Osteocyte (in vitro differentiated cells): ENCODE data around the gene CHST13. TPM values are rescaled to one million over a fixed set of nuclear protein-coding genes. Genes with fewer than 3 reads are reported as not detected.

ENCODE experiments used
- DNase-seq: peaks from one replicate; pipeline ENCODE4 v3.0.0; 2021; ENCODE audit warnings: mixed read lengths; ENCODE audit not compliant: unreplicated experiment; ENCODE audit errors: extremely low spot score
- H3K27ac Mint-ChIP-seq: one replicate; pipeline ENCODE4 v1.8.0; 2021; ENCODE audit warnings: mild to moderate bottlenecking, mixed read lengths; ENCODE audit not compliant: unreplicated experiment
- H3K27me3 Mint-ChIP-seq: one replicate; pipeline ENCODE4 v1.8.0; 2021; ENCODE audit warnings: mixed read lengths; ENCODE audit not compliant: unreplicated experiment
- H3K36me3 Mint-ChIP-seq: one replicate; pipeline ENCODE4 v1.8.0; 2021; ENCODE audit warnings: mixed read lengths; ENCODE audit not compliant: unreplicated experiment
- H3K4me1 Mint-ChIP-seq: one replicate; pipeline ENCODE4 v1.8.0; 2021; ENCODE audit warnings: mixed read lengths; ENCODE audit not compliant: unreplicated experiment
- H3K4me3 Mint-ChIP-seq: one replicate; pipeline ENCODE4 v1.8.0; 2021; ENCODE audit warnings: mild to moderate bottlenecking, moderate library complexity, mixed read lengths; ENCODE audit not compliant: unreplicated experiment
- H3K9me3 Mint-ChIP-seq: one replicate; pipeline ENCODE4 v1.8.0; 2021; ENCODE audit warnings: mixed read lengths; ENCODE audit not compliant: unreplicated experiment
- CTCF ChIP-seq: fragments of 200-600 bp; sonication (generic); IDR thresholded peaks from 2 replicates; pipeline ENCODE4 v1.5.0; 2021; ENCODE audit warnings: antibody characterized with exemption, mild to moderate bottlenecking, moderate library complexity
- total RNA-seq: library from RNA; stranded (reverse); gene quantifications from 2 replicates; pipeline ENCODE4 v1.2.1, GENCODE V29; 2021

The CHST13 gene
- total RNA-seq, 1 donor from 2014 or later = not detected

- Mint-ChIP-seq H3K27ac (no peak overlapping the region), H3K9me3 (no peaks in the 10 kb centered on the region), H3K36me3 (no peaks in the 10 kb centered on the region), H3K4me3 (no peak overlapping the region), H3K4me1 (no peaks in the 10 kb centered on the region), H3K27me3 (peaks cover 8% of the 10 kb centered on the region)
- TF ChIP-seq CTCF = no peak
- DNase-seq = no peak
Measured at GRCh38 chr3:126514161-126514560, 9.8 kb upstream of the CHST13 start.

- Mint-ChIP-seq H3K4me1 (no peaks in the 10 kb centered on the region), H3K27me3 (peaks cover 12% of the 10 kb centered on the region), H3K36me3 (no peaks in the 10 kb centered on the region), H3K9me3 (no peaks in the 10 kb centered on the region), H3K27ac (no peak overlapping the region), H3K4me3 (no peak overlapping the region)
- TF ChIP-seq CTCF = no peak
- no peak for DNase-seq
Measured at GRCh38 chr3:126515066-126515706, 8.8 kb upstream of the CHST13 start.

- no peak for DNase-seq
- no peak for TF ChIP-seq CTCF
Measured at GRCh38 chr3:126516152-126516935, 7.6 kb upstream of the CHST13 start.

GRCh38 chr3:126516936-126517290, 7.0 kb upstream of the CHST13 start:
- no peak for DNase-seq
- Mint-ChIP-seq H3K27ac (no peak overlapping the region), H3K4me1 (no peaks in the 10 kb centered on the region), H3K36me3 (no peaks in the 10 kb centered on the region), H3K27me3 (peaks cover 17% of the 10 kb centered on the region), H3K9me3 (no peaks in the 10 kb centered on the region), H3K4me3 (no peak overlapping the region)
- TF ChIP-seq CTCF = no peak

More at GRCh38 chr3:126516152-126516935, 7.6 kb upstream of the CHST13 start:
- H3K9me3 Mint-ChIP-seq = no peaks in the 10 kb centered on the region
- no peaks in the 10 kb centered on the region for H3K4me1 Mint-ChIP-seq
- no peak overlapping the region for H3K27ac Mint-ChIP-seq
- H3K36me3 Mint-ChIP-seq = no peaks in the 10 kb centered on the region
- peaks cover 17% of the 10 kb centered on the region for H3K27me3 Mint-ChIP-seq
- no peak overlapping the region for H3K4me3 Mint-ChIP-seq

GRCh38 chr3:126517291-126517951, 6.5 kb upstream of the CHST13 start, which contains the start of gene UROC1:
Gene UROC1 (minus strand): TSS chr3:126517773. CDS start chr3:126517719, 54 bp downstream.
- Mint-ChIP-seq H3K27me3 (peaks cover 22% of the 10 kb centered on the region), H3K4me1 (no peaks in the 10 kb centered on the region), H3K36me3 (no peaks in the 10 kb centered on the region), H3K4me3 (no peak within 1 kb of the TSS), H3K9me3 (no peaks in the 10 kb centered on the region), H3K27ac (no peak within 1 kb of the TSS)
- TF ChIP-seq CTCF = no peak
- DNase-seq = no peak
